Lung (tissue), 12 donors: ENCODE measurements around the gene DPP3. TPM values are rescaled to one million over a fixed set of nuclear protein-coding genes. Genes with fewer than 3 reads are reported as not detected.
"Not testable (repeated sequence)": the region's sequence is repeated elsewhere in the genome, so short reads cannot be mapped to it uniquely, and the experiment has no call there.

Source experiments
- ATAC-seq: fragments of 200-7000 bp; cut with Tn5 transposase; one replicate; pipeline ENCODE4 v1.9.1; 2020; ENCODE audit warnings: moderate number of reproducible peaks; ENCODE audit not compliant: insufficient read depth, low FRiP score
- DNase-seq, 3 donors: peaks; one replicate each; pipeline ENCODE4 v3.0.0-alpha.2; 2013 to 2017
- H3K27ac ChIP-seq, 2 donors: one replicate each; pipeline ENCODE4 v1.5.1; 2013; ENCODE audit warnings: mild to moderate bottlenecking in 2 of 2, moderate library complexity in 2 of 2, control low read depth in 1 of 2, inconsistent platforms in 1 of 2, low read depth in 1 of 2, low read length in 1 of 2
- H3K27me3 ChIP-seq, 3 donors: one replicate each; pipeline ENCODE4 v1.5.1; 2013; ENCODE audit warnings: low read length in 2 of 3; ENCODE audit not compliant: control insufficient read depth in 3 of 3, insufficient read depth in 3 of 3
- H3K36me3 ChIP-seq, 4 donors: one replicate each; pipeline ENCODE4 v1.5.1; 2013; ENCODE audit warnings: low read length in 4 of 4, mild to moderate bottlenecking in 1 of 4, moderate library complexity in 1 of 4; ENCODE audit not compliant: control insufficient read depth in 4 of 4, insufficient read depth in 4 of 4
- H3K4me1 ChIP-seq, 5 donors: one replicate each; pipeline ENCODE4 v1.5.1; 2013; ENCODE audit warnings: low read length in 5 of 5, mild to moderate bottlenecking in 2 of 5, moderate library complexity in 1 of 5; ENCODE audit not compliant: control insufficient read depth in 5 of 5, insufficient read depth in 5 of 5
- H3K4me3 ChIP-seq: one replicate; pipeline ENCODE4 v1.5.1; 2013; ENCODE audit warnings: mild to moderate bottlenecking, control low read depth, moderate library complexity
- H3K9ac ChIP-seq, 2 donors: one replicate each; pipeline ENCODE4 v1.5.1; 2013; ENCODE audit warnings: low read length in 2 of 2, control low read depth in 1 of 2; ENCODE audit not compliant: insufficient read depth in 1 of 2
- H3K9me3 ChIP-seq, 4 donors: one replicate each; pipeline ENCODE4 v1.5.1; 2013; ENCODE audit warnings: low read length in 3 of 4, mild to moderate bottlenecking in 1 of 4, moderate library complexity in 1 of 4; ENCODE audit not compliant: control insufficient read depth in 4 of 4, insufficient read depth in 3 of 4
- WGBS, 2 donors: extraction: QIAGEN DNeasy Blood & Tissue Kit; methylation state at CpG; one replicate each; pipeline ENCODE4 v1.1.7; 2013; 5-methylcytosine and 5-hydroxymethylcytosine counted together
- polyA plus RNA-seq, 2 donors: library from polyadenylated mRNA; stranded (reverse); fragments of 200-250 nt; gene quantifications; one replicate each; pipeline ENCODE4 v1.2.1, GENCODE V29; 2013
- total RNA-seq, 2 donors: library from RNA; depleted of rRNA in 1 of 2; stranded (reverse); fragments of >200 nt in 1 of 2; gene quantifications; one replicate each; pipeline ENCODE4 v1.2.1, GENCODE V29; 2014 to 2021
- TF ChIP-seq, protein P1 (sequence below): IDR thresholded peaks from 2 replicates; pipeline ENCODE4 v1.5.1; 2012; ENCODE audit warnings: mild to moderate bottlenecking; ENCODE audit errors: control extremely low read depth, extremely low read depth
- donor health status: control.
- donor health status: control.
- donor health status: Bipolar disorder and iron deficiency.
- donor health status: healthy.
- donor health status: DM: yes; HTN: yes; CAD: no.

Gene DPP3
- total and polyA plus RNA-seq, 4 donors = 25.4 to 76.3 (median 44.7) TPM

DNA sequence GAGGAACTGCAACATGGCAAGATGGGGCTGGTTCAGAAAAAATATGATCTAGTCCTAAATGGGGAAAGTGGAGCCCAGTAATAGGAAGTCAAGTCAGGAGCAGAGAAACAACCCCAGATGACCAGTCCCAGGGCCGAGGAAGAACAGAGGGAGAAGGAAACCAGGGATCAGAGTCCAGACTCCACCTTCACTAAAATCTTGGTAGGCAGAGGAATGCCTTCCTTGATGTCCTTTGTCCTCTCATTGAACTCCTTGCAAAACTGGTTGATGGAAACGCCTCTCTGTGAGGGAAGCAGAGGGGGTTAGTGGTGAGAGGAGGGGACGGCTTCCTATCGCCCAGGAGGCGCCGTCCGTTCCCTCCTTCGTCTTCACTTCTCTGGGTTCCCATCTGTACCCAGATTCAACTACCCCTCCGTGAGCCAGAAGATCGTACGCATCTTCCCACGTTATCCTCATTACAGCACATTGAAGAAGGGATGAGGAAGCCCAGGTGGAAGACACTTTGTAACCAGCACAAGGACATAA lies 42.2 kb upstream of the DPP3 start:
- H3K9me3 ChIP-seq = peaks cover 0 to under 1% (median 0%) of the 10 kb centered on the region in 4 donors
- H3K36me3 ChIP-seq = peaks cover 10 to 14% (median 12%) of the 10 kb centered on the region in 4 donors
- no peak for ATAC-seq
- peak overlapping the region; percentile 59 to 70 for H3K9ac ChIP-seq
- H3K4me3 ChIP-seq = peak overlapping the region; percentile 82
- TF ChIP-seq, protein P1, sequence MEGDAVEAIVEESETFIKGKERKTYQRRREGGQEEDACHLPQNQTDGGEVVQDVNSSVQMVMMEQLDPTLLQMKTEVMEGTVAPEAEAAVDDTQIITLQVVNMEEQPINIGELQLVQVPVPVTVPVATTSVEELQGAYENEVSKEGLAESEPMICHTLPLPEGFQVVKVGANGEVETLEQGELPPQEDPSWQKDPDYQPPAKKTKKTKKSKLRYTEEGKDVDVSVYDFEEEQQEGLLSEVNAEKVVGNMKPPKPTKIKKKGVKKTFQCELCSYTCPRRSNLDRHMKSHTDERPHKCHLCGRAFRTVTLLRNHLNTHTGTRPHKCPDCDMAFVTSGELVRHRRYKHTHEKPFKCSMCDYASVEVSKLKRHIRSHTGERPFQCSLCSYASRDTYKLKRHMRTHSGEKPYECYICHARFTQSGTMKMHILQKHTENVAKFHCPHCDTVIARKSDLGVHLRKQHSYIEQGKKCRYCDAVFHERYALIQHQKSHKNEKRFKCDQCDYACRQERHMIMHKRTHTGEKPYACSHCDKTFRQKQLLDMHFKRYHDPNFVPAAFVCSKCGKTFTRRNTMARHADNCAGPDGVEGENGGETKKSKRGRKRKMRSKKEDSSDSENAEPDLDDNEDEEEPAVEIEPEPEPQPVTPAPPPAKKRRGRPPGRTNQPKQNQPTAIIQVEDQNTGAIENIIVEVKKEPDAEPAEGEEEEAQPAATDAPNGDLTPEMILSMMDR = no peak
- no peaks in the 10 kb centered on the region for H3K27me3 ChIP-seq
- DNase-seq = peak in 2 of 3 donors; percentile 4 to 13
- H3K4me1 ChIP-seq = peaks cover 0 to 7% (median 5%) of the 10 kb centered on the region in 5 donors
- 7 to 8% methylated on average over 12 of the region's 12 CpGs for WGBS, 2 donors
- peak overlapping the region; percentile 70 to 89 for H3K27ac ChIP-seq

DNA sequence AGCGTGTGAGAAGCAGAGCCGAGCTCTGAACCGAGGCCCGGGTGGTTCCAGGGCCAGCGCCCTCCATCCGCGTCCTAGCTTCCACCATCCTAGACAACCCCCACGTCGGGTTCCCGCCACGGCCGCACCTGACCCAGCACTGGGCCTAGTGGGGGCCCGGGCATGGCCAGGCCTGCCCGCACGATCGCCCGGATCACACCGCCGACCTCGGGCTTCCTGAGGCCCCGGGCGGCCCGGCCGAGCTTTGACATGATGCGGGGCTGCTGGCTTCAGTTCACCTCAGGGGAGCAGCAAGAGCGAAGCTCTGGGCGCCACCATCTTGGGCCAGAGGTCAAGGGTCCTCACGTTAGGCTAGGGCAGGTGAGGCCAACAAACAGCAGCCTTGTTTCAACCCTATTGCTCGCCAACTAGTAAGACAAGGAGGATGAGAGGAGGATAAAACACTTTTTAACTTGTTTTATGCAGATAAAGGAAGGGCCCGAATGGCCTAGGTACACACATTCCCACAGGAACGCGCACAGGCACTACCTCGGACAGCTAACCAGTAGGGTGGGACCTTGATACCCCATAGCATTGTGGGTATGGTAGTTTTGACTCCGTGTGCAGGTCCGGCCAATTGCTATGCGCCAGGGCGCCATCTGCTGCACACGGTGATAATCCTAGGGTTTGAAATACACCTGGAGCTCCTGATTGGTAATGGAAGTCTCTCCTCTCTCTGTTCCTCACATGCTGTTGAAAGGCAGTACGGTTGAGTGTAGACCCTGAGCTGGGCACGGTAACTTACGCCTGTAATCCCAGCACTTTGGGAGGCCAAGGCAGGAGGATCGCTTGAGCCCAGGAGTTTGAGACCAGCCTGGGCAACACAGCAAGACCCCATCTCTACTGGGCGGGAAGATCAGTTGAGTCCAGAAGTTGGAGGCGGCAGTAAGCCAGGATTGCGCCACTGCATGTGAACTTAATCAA lies 41.4 kb upstream of the DPP3 start, which contains the start of gene MRPL11:
Gene MRPL11 (minus strand): TSS at position 345 of the 963 bp plus-strand sequence. CDS start 94 bp downstream, at position 251.
- Histone ChIP-seq H3K27ac (peak within 1 kb of the TSS; percentile 70 to 89), H3K4me3 (peak within 1 kb of the TSS; percentile 82), H3K4me1 (peaks cover 0 to 7% (median 5%) of the 10 kb centered on the region in 5 donors), H3K36me3 (peaks cover 10 to 14% (median 12%) of the 10 kb centered on the region in 4 donors), H3K9me3 (peaks cover 0 to 4% (median 2%) of the 10 kb centered on the region in 4 donors), H3K27me3 (no peaks in the 10 kb centered on the region), H3K9ac (peak within 1 kb of the TSS; percentile 59 to 70)
- DNase-seq (peak; percentile 91 to 97 (median 95)), ATAC-seq (peak; percentile 100)
- TF ChIP-seq, protein P1 = peak; percentile 80
- 7 to 8% methylated on average over 44 to 45 of the region's 45 CpGs for WGBS, 2 donors

DNA sequence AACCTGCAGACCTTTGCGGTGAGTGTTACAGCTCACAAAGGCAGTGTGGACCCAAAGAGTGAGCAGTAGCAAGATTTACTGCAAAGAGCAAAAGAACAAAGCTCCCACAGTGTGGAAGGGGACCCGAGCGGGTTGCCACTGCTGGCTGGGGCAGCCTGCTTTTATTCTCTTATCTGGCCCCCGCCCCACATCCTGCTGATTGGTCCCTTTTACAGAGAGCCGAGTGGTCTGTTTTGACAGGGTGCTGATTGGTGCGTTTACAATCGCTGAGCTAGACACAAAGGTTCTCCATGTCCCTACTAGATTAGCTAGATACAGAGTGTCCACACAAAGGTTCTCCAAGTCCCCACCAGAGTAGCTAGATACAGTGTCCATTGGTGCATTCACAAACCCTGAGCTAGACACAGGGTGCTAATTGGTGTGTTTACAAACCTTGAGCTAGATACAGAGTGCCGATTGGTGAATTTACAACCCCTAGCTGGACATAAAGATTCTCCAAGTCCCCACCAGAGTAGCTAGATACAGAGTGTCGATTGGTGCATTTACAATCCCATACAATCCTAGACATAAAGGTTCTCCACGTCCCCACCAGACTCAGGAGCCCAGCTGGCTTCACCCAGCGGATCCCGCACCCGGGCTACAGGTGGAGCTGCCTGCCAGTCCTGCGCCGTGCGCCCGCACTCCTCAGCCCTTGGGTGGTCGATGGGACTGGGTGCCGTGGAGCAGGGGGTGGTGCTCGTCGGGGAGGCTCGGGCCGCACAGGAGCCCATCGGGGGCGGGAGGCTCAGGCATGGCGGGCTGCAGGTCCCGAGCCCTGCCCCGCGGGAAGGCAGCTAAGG lies 39.9 kb upstream of the DPP3 start:
- not testable (repeated sequence) for H3K4me1 ChIP-seq, H3K9me3 ChIP-seq, H3K4me3 ChIP-seq, ATAC-seq, H3K9ac ChIP-seq, H3K27ac ChIP-seq, DNase-seq, H3K27me3 ChIP-seq
- 84 to 91% methylated on average over 29 of the region's 29 CpGs for WGBS, 2 donors
- peaks cover 8 to 12% (median 10%) of the 10 kb centered on the region in 4 donors for H3K36me3 ChIP-seq

DNA sequence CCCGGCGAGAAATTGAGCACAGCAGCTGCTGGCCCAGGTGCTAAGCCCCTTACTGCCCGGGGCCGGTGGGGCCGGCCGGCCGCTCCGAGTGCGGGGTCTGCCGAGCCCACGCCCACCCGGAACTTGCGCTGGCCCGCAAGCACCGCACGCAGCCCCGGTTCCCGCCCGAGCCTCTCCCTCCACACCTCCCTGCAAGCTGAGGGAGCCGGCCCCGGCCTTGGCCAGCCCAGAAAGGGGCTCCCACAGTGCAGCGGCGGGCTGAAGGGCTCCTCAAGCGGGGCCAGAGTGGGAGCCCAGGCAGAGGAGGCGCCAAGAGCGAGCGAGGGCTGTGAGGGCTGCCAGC lies 39.3 kb upstream of the DPP3 start:
- 86 to 98% methylated on average over 17 to 27 of the region's 27 CpGs for WGBS, 2 donors
- H3K27ac ChIP-seq, ATAC-seq, H3K36me3 ChIP-seq, H3K27me3 ChIP-seq, H3K9ac ChIP-seq, H3K4me3 ChIP-seq, DNase-seq, H3K4me1 ChIP-seq, H3K9me3 ChIP-seq: not testable (repeated sequence)
